Measurements from ENCODE around the gene SH3GL1. TPM values are rescaled to one million over a fixed set of nuclear protein-coding genes. Genes with fewer than 3 reads are reported as not detected.

SH3GL1 gene
- total RNA-seq, 1 donor from 2014 or later, result 101 TPM

DNA sequence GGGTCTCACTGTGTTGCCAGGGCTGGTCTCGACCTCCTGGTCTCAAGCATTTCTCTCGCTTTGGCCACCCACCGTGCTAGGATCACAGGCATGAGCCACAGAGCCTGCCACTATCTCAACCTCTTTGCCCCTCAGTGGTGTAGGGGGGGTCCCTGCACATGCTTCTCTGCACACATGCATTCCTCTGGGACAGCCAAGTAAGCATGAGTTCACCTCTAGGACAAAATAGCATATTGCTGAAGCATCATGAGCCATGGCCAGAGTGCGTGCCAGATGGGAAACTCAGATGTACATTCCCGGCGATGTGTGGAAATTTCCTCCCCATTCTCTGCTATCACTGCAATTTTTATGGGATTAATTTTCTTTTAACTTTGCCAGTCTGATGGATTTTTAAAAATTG, 25.2 kb upstream of the SH3GL1 start:
- Histone ChIP-seq H3K4me2 (ENCODE audit: low read length) (peak overlapping the region; percentile 37), H3K27me3 (ENCODE audit: insufficient read depth, low read length) (no peaks in the 10 kb centered on the region), H3K27ac (ENCODE audit: low read depth, low read length) (peak overlapping the region; percentile 24), H3K79me2 (ENCODE audit: insufficient read depth, low read length) (no peaks in the 10 kb centered on the region), H3K4me1 (ENCODE audit: insufficient read depth, low read length) (peaks cover 3% of the 10 kb centered on the region), H3K9ac (ENCODE audit: low read length) (peak overlapping the region; percentile 29), H3K36me3 (ENCODE audit: insufficient read depth, low read length) (peaks cover 12% of the 10 kb centered on the region), H2AFZ (ENCODE audit: low read depth, low read length) (no peak overlapping the region), H4K20me1 (ENCODE audit: insufficient read depth, low read length) (no peaks in the 10 kb centered on the region), H3K9me3 (ENCODE audit: insufficient read depth, low read depth, low read length) (no peaks in the 10 kb centered on the region), H3K4me3 (ENCODE audit: insufficient read depth, low read depth, low read length) (no peak overlapping the region)
- Mint-ChIP-seq H3K27me3 (ENCODE audit: low read depth, unreplicated experiment) (no peaks in the 10 kb centered on the region), H3K4me3 (ENCODE audit: unreplicated experiment) (no peak overlapping the region), H3K9me3 (ENCODE audit: unreplicated experiment) (no peaks in the 10 kb centered on the region), H3K36me3 (ENCODE audit: low read depth, unreplicated experiment) (peaks cover 13% of the 10 kb centered on the region), H3K4me1 (ENCODE audit: low read depth, unreplicated experiment) (no peaks in the 10 kb centered on the region), H3K27ac (ENCODE audit: unreplicated experiment) (no peak overlapping the region)
- TF ChIP-seq EZH2 (IDR thresholded peaks at IDR 0.05; ENCODE audit: insufficient read depth, low read length) (no peak), CTCF (IDR thresholded peaks at IDR 0.05; ENCODE audit: insufficient read depth, low read depth, low read length) (no peak)
- peak; percentile 69 for DNase-seq (ENCODE audit: low read depth)
- peak; percentile 85 for FAIRE-seq

- Histone ChIP-seq H3K4me2 (ENCODE audit: low read length) (no peak overlapping the region), H4K20me1 (ENCODE audit: insufficient read depth, low read length) (no peaks in the 10 kb centered on the region), H3K36me3 (ENCODE audit: insufficient read depth, low read length) (peaks cover 12% of the 10 kb centered on the region), H3K4me1 (ENCODE audit: insufficient read depth, low read length) (peaks cover 3% of the 10 kb centered on the region), H2AFZ (ENCODE audit: low read depth, low read length) (no peak overlapping the region), H3K27ac (ENCODE audit: low read depth, low read length) (no peak overlapping the region), H3K9ac (ENCODE audit: low read length) (no peak overlapping the region), H3K4me3 (ENCODE audit: insufficient read depth, low read depth, low read length) (no peak overlapping the region), H3K27me3 (ENCODE audit: insufficient read depth, low read length) (no peaks in the 10 kb centered on the region), H3K79me2 (ENCODE audit: insufficient read depth, low read length) (peaks cover 4% of the 10 kb centered on the region), H3K9me3 (ENCODE audit: insufficient read depth, low read depth, low read length) (no peaks in the 10 kb centered on the region)
- FAIRE-seq, result no peak
- no peaks in the 10 kb centered on the region for H3K27me3 Mint-ChIP-seq (ENCODE audit: low read depth, unreplicated experiment)
- H3K36me3 Mint-ChIP-seq (ENCODE audit: low read depth, unreplicated experiment), result peaks cover 8% of the 10 kb centered on the region
- H3K4me1 Mint-ChIP-seq (ENCODE audit: low read depth, unreplicated experiment), result peaks cover 3% of the 10 kb centered on the region
- no peak overlapping the region for H3K27ac Mint-ChIP-seq (ENCODE audit: unreplicated experiment)
- no peak overlapping the region for H3K4me3 Mint-ChIP-seq (ENCODE audit: unreplicated experiment)
- no peak for DNase-seq (ENCODE audit: low read depth)
- H3K9me3 Mint-ChIP-seq (ENCODE audit: unreplicated experiment), result no peaks in the 10 kb centered on the region
- TF ChIP-seq CTCF (IDR thresholded peaks at IDR 0.05; ENCODE audit: insufficient read depth, low read depth, low read length) (no peak), EZH2 (IDR thresholded peaks at IDR 0.05; ENCODE audit: insufficient read depth, low read length) (no peak)
Measured at GRCh38 chr19:4423416-4424126, 23.2 kb upstream of the SH3GL1 start.

DNA sequence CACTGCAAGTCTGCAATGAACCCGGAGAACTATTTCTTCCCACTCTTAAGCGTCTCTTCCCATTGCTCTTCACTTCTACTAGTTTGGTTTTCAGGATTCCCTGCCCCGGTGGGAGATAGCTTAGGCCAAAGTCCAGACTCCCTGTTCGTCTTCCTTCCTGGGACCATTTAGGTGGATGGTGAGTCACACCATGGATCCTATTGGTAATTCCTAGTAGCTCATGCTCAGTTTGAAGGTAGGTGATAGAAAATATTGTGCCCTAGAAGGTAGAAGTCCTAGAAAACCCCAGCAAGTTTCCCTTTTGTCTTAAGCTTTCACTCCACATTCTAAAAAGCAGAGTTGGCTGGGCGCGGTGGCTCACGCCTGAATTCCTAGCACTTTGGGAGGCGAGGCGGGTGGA, 15.9 kb upstream of the SH3GL1 start:
- Histone ChIP-seq H3K4me1 (ENCODE audit: insufficient read depth, low read length) (peaks cover 8% of the 10 kb centered on the region), H3K4me2 (ENCODE audit: low read length) (no peak overlapping the region), H3K79me2 (ENCODE audit: insufficient read depth, low read length) (peaks cover 41% of the 10 kb centered on the region), H3K9me3 (ENCODE audit: insufficient read depth, low read depth, low read length) (no peaks in the 10 kb centered on the region), H3K36me3 (ENCODE audit: insufficient read depth, low read length) (peaks cover 8% of the 10 kb centered on the region), H3K27me3 (ENCODE audit: insufficient read depth, low read length) (no peaks in the 10 kb centered on the region), H3K4me3 (ENCODE audit: insufficient read depth, low read depth, low read length) (no peak overlapping the region), H3K27ac (ENCODE audit: low read depth, low read length) (no peak overlapping the region), H4K20me1 (ENCODE audit: insufficient read depth, low read length) (peaks cover 4% of the 10 kb centered on the region), H3K9ac (ENCODE audit: low read length) (no peak overlapping the region), H2AFZ (ENCODE audit: low read depth, low read length) (no peak overlapping the region)
- peaks cover 6% of the 10 kb centered on the region for H3K36me3 Mint-ChIP-seq (ENCODE audit: low read depth, unreplicated experiment)
- H3K4me3 Mint-ChIP-seq (ENCODE audit: unreplicated experiment), result no peak overlapping the region
- no peak overlapping the region for H3K27ac Mint-ChIP-seq (ENCODE audit: unreplicated experiment)
- H3K27me3 Mint-ChIP-seq (ENCODE audit: low read depth, unreplicated experiment), result no peaks in the 10 kb centered on the region
- peaks cover 2% of the 10 kb centered on the region for H3K9me3 Mint-ChIP-seq (ENCODE audit: unreplicated experiment)
- no peak for FAIRE-seq
- TF ChIP-seq CTCF (IDR thresholded peaks at IDR 0.05; ENCODE audit: insufficient read depth, low read depth, low read length) (no peak), EZH2 (IDR thresholded peaks at IDR 0.05; ENCODE audit: insufficient read depth, low read length) (no peak)
- H3K4me1 Mint-ChIP-seq (ENCODE audit: low read depth, unreplicated experiment), result peaks cover 10% of the 10 kb centered on the region
- DNase-seq (ENCODE audit: low read depth), result no peak
